ENCODE results near the gene RPP21. TPM values are rescaled to one million over a fixed set of nuclear protein-coding genes. Genes with fewer than 3 reads are reported as not detected.

Gene RPP21
- total RNA-seq, 1 donor from 2014 or later = 30.6 TPM

DNA sequence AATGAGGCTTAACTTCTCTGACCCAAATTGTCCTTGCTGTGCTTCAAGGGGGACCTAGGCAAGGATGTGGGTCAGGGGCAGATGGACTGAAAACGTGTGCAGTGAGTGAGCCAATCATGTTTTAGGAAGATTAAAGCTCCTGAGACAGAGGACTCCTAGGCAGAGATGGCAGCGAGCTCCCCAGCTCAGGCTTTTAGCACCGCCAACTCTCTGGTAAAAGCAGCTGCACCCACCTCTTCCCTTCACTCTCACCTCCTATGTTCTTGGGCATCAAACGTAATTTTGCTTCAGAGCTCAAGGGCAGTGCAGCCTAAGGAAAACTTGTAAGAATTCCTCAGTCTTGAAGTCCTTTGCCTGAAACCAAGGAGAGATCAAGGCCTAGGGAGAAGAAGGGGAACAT, 10.3 kb downstream of the RPP21 start:
- DNase-seq = no peak
- H3K4me1 ChIP-seq = peaks cover 6% of the 10 kb centered on the region
- ATAC-seq = no peak
- H3K9me3 ChIP-seq = no peaks in the 10 kb centered on the region
- no peak overlapping the region for H3K27ac ChIP-seq
- intact Hi-C loops (cut with DNase I) = no loop called here
- peaks cover 43% of the 10 kb centered on the region for H3K27me3 ChIP-seq (ENCODE audit: low read depth)
- H3K36me3 ChIP-seq = no peaks in the 10 kb centered on the region
- H3K4me3 ChIP-seq = no peak overlapping the region
- TF ChIP-seq, protein P1, sequence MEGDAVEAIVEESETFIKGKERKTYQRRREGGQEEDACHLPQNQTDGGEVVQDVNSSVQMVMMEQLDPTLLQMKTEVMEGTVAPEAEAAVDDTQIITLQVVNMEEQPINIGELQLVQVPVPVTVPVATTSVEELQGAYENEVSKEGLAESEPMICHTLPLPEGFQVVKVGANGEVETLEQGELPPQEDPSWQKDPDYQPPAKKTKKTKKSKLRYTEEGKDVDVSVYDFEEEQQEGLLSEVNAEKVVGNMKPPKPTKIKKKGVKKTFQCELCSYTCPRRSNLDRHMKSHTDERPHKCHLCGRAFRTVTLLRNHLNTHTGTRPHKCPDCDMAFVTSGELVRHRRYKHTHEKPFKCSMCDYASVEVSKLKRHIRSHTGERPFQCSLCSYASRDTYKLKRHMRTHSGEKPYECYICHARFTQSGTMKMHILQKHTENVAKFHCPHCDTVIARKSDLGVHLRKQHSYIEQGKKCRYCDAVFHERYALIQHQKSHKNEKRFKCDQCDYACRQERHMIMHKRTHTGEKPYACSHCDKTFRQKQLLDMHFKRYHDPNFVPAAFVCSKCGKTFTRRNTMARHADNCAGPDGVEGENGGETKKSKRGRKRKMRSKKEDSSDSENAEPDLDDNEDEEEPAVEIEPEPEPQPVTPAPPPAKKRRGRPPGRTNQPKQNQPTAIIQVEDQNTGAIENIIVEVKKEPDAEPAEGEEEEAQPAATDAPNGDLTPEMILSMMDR (IDR thresholded peaks at IDR 0.05) = no peak

DNA sequence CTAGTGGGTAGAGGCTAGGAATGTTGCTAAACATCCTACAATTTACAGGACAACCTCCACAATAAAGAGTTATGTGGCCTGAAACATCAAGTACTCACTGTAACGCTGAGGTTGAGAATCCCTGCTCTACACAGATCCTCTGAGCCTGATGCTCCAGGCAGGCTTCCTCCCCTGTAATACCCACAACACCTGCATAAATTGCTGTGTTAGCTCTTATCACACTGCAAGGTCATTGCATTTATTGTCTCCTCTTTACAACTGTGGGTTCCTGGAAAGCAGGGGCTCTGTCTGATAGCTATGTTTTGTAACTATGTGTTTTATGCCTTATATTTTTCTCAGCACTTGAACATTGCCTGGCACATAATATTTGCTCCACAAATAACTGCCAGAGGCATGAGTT, 11.6 kb downstream of the RPP21 start:
- Histone ChIP-seq H3K9me3 (no peaks in the 10 kb centered on the region), H3K4me3 (no peak overlapping the region), H3K4me1 (peaks cover 6% of the 10 kb centered on the region), H3K27ac (no peak overlapping the region), H3K36me3 (no peaks in the 10 kb centered on the region), H3K27me3 (ENCODE audit: low read depth) (peaks cover 49% of the 10 kb centered on the region)
- intact Hi-C loops (cut with DNase I) = no loop called here
- TF ChIP-seq, protein P1 (IDR thresholded peaks at IDR 0.05) = no peak
- ATAC-seq (no peak), DNase-seq (no peak)

DNA sequence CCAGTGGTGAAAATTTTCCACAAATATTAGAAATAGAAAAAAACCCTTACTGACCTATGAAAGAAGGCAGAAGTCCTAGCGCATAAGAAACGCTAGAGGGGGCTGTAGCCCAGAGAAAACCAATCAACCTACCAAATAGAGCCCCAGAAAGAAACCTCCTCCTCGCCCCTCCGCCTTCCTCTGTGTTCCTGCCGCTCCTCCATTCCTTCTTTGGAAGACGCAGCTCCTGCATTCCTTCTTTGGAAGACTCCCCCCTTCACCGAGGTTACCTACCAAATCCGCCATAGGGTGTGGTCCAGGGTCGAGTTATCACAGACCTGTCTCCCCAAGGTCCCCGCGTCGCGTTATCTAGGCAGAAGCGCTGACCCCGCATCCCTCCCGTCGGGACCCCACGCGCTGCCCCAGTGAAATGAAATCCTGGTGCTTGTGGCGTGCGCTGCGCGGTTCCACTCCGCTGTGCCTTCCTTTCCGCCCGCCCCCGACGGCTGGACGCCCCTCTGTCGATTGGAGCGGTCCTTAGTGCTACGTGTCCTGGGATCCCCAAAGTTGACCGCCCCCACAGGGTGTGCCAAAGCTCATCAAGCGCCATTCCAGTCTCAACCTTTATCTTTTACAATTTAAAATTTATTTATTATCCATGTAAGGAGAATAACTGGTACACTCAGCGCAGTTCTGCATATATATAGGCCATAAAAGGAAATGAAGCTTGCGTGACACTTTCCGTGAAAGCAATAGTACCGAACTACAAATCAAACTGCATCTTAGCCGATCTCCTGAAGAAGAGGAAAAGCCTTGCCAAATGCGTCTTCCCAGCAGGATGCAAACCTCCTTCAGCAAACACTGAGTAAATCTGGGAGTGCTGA, 13.0 kb downstream of the RPP21 start:
- H3K4me1 ChIP-seq = peaks cover 6% of the 10 kb centered on the region
- peaks cover 58% of the 10 kb centered on the region for H3K27me3 ChIP-seq (ENCODE audit: low read depth)
- DNase-seq (no peak), ATAC-seq (peak; percentile 82 to 86)
- TF ChIP-seq, protein P1 (IDR thresholded peaks at IDR 0.05) = peak; percentile 68
- H3K9me3 ChIP-seq = no peaks in the 10 kb centered on the region
- H3K27ac ChIP-seq = no peak overlapping the region
- H3K4me3 ChIP-seq = peak overlapping the region; percentile 33
- H3K36me3 ChIP-seq = no peaks in the 10 kb centered on the region
- intact Hi-C loops (cut with DNase I) = no loop called here

DNA sequence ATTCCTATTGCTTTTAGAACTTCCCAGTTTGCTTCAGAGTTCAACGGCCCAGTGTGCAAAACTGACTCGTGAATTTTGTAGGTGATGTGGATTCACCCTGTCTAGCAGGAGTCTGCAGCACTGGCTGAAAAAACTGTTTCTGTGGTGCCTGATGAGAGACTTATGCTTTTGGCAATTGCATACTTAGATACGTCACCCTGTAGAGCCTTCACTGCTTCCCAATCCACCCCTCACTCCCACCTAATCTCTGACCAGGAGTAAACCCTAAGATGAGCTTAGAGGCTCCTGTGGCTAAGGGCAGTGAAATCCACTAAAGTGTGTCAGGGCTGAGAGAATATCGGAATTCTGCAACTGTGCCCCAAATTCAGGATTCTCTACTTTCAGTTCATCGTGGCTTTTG, 14.3 kb downstream of the RPP21 start:
- DNase-seq (no peak), ATAC-seq (no peak)
- Histone ChIP-seq H3K36me3 (no peaks in the 10 kb centered on the region), H3K4me1 (peaks cover 6% of the 10 kb centered on the region), H3K9me3 (no peaks in the 10 kb centered on the region), H3K27ac (no peak overlapping the region), H3K4me3 (no peak overlapping the region), H3K27me3 (ENCODE audit: low read depth) (peaks cover 58% of the 10 kb centered on the region)
- intact Hi-C loops (cut with DNase I) = no loop called here
- TF ChIP-seq, protein P1 (IDR thresholded peaks at IDR 0.05) = no peak

DNA sequence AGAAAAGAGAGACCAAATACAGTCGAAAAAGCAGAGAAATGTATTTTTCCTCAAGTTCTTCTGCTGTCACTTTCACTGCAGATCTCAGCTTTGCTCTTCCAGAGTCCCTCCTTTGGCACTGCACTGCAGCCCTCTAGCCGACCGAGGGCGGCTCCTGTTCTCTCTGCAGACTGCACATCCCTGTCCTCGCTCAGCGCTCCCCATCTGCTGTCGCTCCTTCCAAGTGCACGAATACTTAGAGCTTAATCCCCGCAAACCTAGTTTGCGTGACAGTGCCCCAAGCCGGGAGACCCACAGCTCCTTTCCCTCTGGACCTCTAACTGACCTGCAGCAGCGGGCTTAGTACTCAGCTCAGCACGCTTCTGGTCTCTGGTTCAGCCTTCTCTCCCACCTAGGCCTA, 15.2 kb downstream of the RPP21 start:
- H3K36me3 ChIP-seq = no peaks in the 10 kb centered on the region
- DNase-seq (no peak), ATAC-seq (peak in 1 of 2 donors; percentile 15)
- no peak overlapping the region for H3K4me3 ChIP-seq
- H3K9me3 ChIP-seq = no peaks in the 10 kb centered on the region
- intact Hi-C loops (cut with DNase I) = no loop called here
- peaks cover 6% of the 10 kb centered on the region for H3K4me1 ChIP-seq
- TF ChIP-seq, protein P1 (IDR thresholded peaks at IDR 0.05) = no peak
- peaks cover 58% of the 10 kb centered on the region for H3K27me3 ChIP-seq (ENCODE audit: low read depth)
- H3K27ac ChIP-seq = no peak overlapping the region

All from lower lobe of right lung (tissue), 2 donors.